Right lung (tissue), 5 donors: Measurements from ENCODE around the gene SGSH. TPM values are rescaled to one million over a fixed set of nuclear protein-coding genes. Genes with fewer than 3 reads are reported as not detected.
"Not testable (repeated sequence)": the region's sequence is repeated elsewhere in the genome, so short reads cannot be mapped to it uniquely, and the experiment has no call there.

Experiments used
- DNase-seq, 2 donors: peaks; one replicate each; pipeline ENCODE4 v3.0.0-alpha.2; 2013
- polyA plus RNA-seq, 5 donors: library from polyadenylated mRNA; unstranded; fragments of 120-200 nt; gene quantifications; one replicate each; pipeline versions ENCODE4 v1.2.1 to v1.2.3, GENCODE V29; 2013; ENCODE audit warnings: inconsistent platforms in 1 of 5, low replicate concordance in 1 of 5; ENCODE audit not compliant: insufficient read length in 5 of 5, insufficient read depth in 1 of 5

Gene SGSH
- polyA plus RNA-seq, 5 donors: 34.8 to 43.7 (median 41.2) TPM

GRCh38 chr17:80254396-80255251 lies 34.5 kb upstream of the SGSH start:
- DNase-seq: no peak

- DNase-seq: no peak
These were observed 33.7 kb upstream of the SGSH start for GRCh38 chr17:80253631-80254395.

- DNase-seq: no peak
These were observed 32.7 kb upstream of the SGSH start for GRCh38 chr17:80252871-80253270.

GRCh38 chr17:80251966-80252365 lies 31.8 kb upstream of the SGSH start:
- no peak for DNase-seq

GRCh38 chr17:80248894-80249710 lies 29.0 kb upstream of the SGSH start:
- DNase-seq: no peak

- no peak for DNase-seq
These were observed 28.1 kb upstream of the SGSH start for GRCh38 chr17:80248001-80248893.

GRCh38 chr17:80247561-80247960 lies 27.4 kb upstream of the SGSH start:
- DNase-seq: no peak

GRCh38 chr17:80246726-80247125 lies 26.6 kb upstream of the SGSH start:
- no peak for DNase-seq

- no peak for DNase-seq
These were observed 26.1 kb upstream of the SGSH start for GRCh38 chr17:80246266-80246681.

- no peak for DNase-seq
These were observed 25.6 kb upstream of the SGSH start for GRCh38 chr17:80245566-80246265.

- DNase-seq: no peak
These were observed 24.9 kb upstream of the SGSH start for GRCh38 chr17:80244871-80245509.

- DNase-seq: not testable (repeated sequence)
These were observed 24.3 kb upstream of the SGSH start for GRCh38 chr17:80244448-80244847.

- DNase-seq: no peak
These were observed 23.6 kb upstream of the SGSH start for GRCh38 chr17:80243526-80244433.

- no peak for DNase-seq
These were observed 22.4 kb upstream of the SGSH start for GRCh38 chr17:80242505-80242904.

GRCh38 chr17:80237386-80237785 lies 17.3 kb upstream of the SGSH start:
- DNase-seq: no peak

- no peak for DNase-seq
These were observed 16.8 kb upstream of the SGSH start for GRCh38 chr17:80236911-80237310.

GRCh38 chr17:80233202-80233601 lies 13.1 kb upstream of the SGSH start:
- no peak for DNase-seq

GRCh38 chr17:80232438-80232837 lies 12.3 kb upstream of the SGSH start:
- no peak for DNase-seq

GRCh38 chr17:80229011-80229410 lies 8.9 kb upstream of the SGSH start:
- DNase-seq: no peak
